ENCODE data around the gene GPR89A. TPM values are rescaled to one million over a fixed set of nuclear protein-coding genes. Genes with fewer than 3 reads are reported as not detected.

GPR89A gene
- total and polyA plus RNA-seq, 12 donors: 17.8 to 86.6 (median 27.3) TPM

- no peaks in the 10 kb centered on the region for H3K27me3 ChIP-seq
- WGBS, 4 donors: 79 to 89% (median 83%) methylated on average over 5 of the region's 5 CpGs
- H3K27ac ChIP-seq: no peak overlapping the region
- no peaks in the 10 kb centered on the region for H3K9me3 ChIP-seq (replicated peaks in 1 of 3)
- intact Hi-C loops (cut with DNase I): no loop called here
- no peak overlapping the region for H3K4me3 ChIP-seq
- H3K36me3 ChIP-seq (replicated peaks in 1 of 2): no peaks in the 10 kb centered on the region
- no peak for DNase-seq
- H3K4me1 ChIP-seq (replicated peaks in 1 of 2): peaks cover 10 to 15% of the 10 kb centered on the region in 2 donors
- TF ChIP-seq CTCF (IDR thresholded peaks at IDR 0.05): no peak
- TF ChIP-seq POLR2A (IDR thresholded peaks at IDR 0.05): no peak
Observed at GRCh38 chr1:145695821-145696629, 88.2 kb downstream of the GPR89A start.

- 92 to 96% (median 95%) methylated on average over 3 of the region's 3 CpGs for WGBS, 4 donors
- no peak for DNase-seq
Observed at GRCh38 chr1:145696630-145696960, 88.8 kb downstream of the GPR89A start.

GRCh38 chr1:145701306-145701862 is 93.6 kb downstream of the GPR89A start:
- Histone ChIP-seq H3K9me3 (replicated peaks in 1 of 3) (no peaks in the 10 kb centered on the region), H3K27me3 (no peaks in the 10 kb centered on the region), H3K4me3 (no peak overlapping the region), H3K36me3 (replicated peaks in 1 of 2) (no peaks in the 10 kb centered on the region), H3K27ac (no peak overlapping the region), H3K4me1 (replicated peaks in 1 of 2) (no peaks in the 10 kb centered on the region)
- WGBS, 4 donors: 76 to 94% (median 82%) methylated on average over 2 of the region's 2 CpGs
- DNase-seq: no peak
- TF ChIP-seq POLR2A (IDR thresholded peaks at IDR 0.05): no peak
- no peak for TF ChIP-seq CTCF (IDR thresholded peaks at IDR 0.05)
- intact Hi-C loops (cut with DNase I): no loop called here

More at GRCh38 chr1:145696630-145696960, 88.8 kb downstream of the GPR89A start:
- H3K4me1 ChIP-seq (replicated peaks in 1 of 2): peaks cover 4 to 9% of the 10 kb centered on the region in 2 donors
- no peaks in the 10 kb centered on the region for H3K9me3 ChIP-seq (replicated peaks in 1 of 3)
- no peaks in the 10 kb centered on the region for H3K27me3 ChIP-seq
- H3K36me3 ChIP-seq (replicated peaks in 1 of 2): no peaks in the 10 kb centered on the region
- no peak for TF ChIP-seq CTCF (IDR thresholded peaks at IDR 0.05)
- TF ChIP-seq POLR2A (IDR thresholded peaks at IDR 0.05): no peak
- intact Hi-C loops (cut with DNase I): no loop called here
- no peak overlapping the region for H3K27ac ChIP-seq
- no peak overlapping the region for H3K4me3 ChIP-seq

GRCh38 chr1:145702052-145702451 is 94.3 kb downstream of the GPR89A start:
- no peaks in the 10 kb centered on the region for H3K27me3 ChIP-seq
- no peak for TF ChIP-seq POLR2A (IDR thresholded peaks at IDR 0.05)
- no peak for TF ChIP-seq CTCF (IDR thresholded peaks at IDR 0.05)
- no peak overlapping the region for H3K4me3 ChIP-seq
- no peak overlapping the region for H3K27ac ChIP-seq
- H3K4me1 ChIP-seq (replicated peaks in 1 of 2): no peaks in the 10 kb centered on the region
- H3K9me3 ChIP-seq (replicated peaks in 1 of 3): no peaks in the 10 kb centered on the region
- no peak for DNase-seq
- intact Hi-C loops (cut with DNase I): no loop called here
- 65 to 85% (median 72%) methylated on average over 2 of the region's 2 CpGs for WGBS, 4 donors
- no peaks in the 10 kb centered on the region for H3K36me3 ChIP-seq (replicated peaks in 1 of 2)
